HG02642 (cell line): ENCODE results near the gene SBF2.

Experiments
- ATAC-seq: cut with Tn5 transposase; IDR thresholded peaks from one replicate; pipeline ENCODE4 v1.9.1; 2021; ENCODE audit warnings: mild to moderate bottlenecking; ENCODE audit not compliant: unreplicated experiment, poor library complexity

The SBF2 gene

GRCh38 chr11:9765320-9766101 is 528.5 kb downstream of the SBF2 start:
- ATAC-seq = peak; percentile 40

DNA sequence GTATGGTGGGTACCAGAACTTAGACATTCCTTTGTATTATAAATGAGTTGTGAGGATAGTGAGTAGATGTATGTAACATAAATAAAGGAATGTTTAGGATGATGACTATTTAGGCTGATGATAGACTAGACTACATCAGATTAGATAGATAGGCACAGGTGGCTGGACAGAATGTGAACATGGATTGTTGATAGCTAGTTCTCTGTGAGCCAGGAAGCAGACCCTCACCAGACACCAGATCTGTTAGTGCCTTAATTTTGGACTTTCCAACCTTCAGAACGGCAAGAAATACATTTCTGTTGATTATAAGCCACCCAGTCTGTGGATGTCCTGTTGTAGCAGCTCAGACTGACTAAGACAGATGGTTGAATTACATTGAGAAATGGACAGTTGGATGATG is 530.7 kb downstream of the SBF2 start:
- ATAC-seq = no peak

DNA sequence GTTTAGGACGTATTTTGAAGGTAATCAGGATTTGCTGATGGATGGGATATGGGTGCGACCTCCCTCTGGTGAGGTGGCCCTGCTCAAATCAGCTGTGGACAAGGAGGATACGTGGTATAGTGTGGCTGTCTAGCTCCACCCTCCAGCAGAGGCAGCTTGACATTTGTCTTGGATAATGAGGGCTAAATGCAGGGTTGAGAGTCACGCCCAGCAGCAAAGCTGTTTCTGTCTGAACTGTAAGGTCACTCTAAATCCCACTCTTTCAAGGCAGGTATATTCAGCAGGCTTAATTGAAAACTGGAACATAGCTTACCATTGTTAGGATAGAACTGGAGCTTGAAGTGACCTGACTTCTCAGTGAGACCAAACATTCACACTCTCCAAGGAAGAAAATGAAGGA is 531.5 kb downstream of the SBF2 start:
- ATAC-seq = no peak

DNA sequence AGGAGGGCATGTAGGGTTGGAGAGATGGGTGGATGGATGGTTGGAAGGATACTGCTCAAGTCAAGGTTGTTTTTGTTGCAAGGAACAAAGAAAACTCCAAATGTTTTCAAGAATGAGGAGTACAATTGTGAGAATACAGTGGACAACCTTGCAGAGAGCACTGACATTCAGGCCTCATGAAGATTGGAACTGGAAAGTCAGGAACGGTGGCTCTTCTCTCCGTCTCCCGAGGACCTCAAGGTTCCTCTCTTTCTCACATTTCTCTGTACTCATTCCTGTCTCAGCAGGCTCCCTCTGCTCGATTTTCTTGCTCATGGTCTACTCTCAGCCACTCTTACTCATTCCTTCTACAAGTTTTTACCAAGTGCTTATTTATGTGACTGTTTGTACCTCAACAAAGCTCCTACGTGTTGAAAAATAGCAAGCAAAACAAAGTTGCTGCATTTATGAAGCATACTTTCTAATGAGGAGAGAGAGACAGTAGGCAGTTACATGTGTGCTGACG is 532.5 kb downstream of the SBF2 start:
- ATAC-seq = no peak

DNA sequence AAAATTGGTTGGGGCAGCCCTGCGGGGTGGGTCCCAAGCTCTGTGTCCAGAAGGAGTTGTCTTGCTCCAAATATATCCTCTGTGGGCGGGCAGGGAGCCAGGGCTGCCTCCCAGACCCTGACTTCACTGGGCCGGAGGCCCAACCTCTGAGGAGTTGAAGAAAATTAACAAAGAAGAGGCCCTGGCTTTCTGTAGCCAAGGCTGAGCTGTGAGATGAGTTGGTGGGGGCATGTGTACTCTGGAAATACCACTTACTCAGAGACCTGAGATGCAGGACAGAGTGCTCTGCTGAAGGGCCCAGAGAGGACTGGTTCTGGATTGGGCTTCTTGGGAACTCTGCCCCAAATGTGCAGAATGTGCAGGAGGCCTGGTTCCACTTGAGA is 533.8 kb downstream of the SBF2 start:
- ATAC-seq = no peak

DNA sequence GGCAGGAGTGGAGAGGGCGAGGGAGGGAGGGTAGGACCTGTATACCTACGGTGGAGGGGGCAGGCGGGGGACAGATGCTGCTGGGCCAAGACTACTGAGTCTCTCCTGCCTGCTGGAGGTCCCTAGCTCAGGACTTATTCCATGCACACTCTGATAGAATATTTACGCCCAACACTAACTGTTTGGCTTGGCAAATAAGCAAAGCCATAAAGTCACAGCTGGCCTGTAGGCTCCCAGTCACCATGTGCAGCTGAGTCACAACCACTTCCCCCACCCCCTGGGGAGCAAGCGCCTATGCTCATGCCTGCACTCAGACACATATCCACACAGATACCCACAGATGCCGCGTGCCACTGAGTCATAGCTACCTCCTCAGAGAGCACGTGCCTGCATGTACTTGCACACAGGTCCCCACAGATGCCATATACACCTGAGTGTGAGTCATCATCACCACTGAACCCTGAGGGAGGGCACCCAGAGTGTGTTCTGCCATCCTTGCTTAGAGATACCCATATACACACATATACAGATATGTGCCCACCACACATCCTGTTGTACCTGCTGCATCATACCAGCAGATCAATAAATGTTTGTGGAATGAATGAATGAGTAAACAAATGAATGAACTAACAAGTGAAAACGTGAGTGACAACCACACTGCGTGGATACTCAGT is 534.4 kb downstream of the SBF2 start:
- peak; percentile 46 for ATAC-seq

DNA sequence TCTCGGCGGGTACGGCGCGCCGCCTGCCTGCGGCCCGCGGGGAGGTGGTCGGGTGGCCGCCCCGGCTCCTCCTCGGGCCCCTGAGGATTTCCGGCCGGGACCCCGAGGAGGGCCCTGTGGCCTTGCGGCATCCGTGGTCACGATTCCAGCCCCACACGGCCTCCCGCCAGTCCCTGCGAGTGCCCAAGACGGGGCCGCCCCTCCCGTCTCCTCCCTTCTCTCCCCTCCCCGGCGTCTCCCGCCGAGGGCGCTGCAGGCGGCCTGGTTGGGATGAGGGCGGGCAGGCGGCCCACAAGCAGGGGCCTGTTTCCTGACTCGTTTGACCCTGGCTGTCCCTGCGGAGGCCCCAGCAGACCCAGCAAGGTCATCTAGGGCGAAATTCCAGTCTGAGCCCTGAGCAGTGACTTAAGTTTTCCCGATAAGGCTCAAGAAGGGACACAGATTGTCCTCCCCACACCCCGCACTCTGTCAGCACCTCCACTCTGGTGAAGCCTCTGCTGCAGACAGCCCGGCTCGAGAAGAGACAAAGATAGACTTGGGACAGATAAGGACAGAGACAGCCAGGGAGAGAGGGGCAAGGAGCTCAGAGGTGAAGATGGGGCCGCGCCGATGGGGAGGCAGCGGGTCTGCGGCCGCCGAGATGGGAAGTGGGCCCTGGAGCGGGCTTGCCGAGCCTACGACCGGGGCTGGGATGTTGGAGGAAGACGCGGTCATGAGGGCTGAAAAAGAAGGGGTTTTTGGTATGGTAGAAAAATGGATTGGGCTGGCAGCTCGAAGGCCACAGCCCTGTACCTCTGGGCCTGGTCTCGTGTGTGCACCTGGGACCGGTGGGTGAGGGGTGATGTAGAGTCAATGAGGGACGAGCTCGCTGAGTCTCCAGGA is 535.1 kb downstream of the SBF2 start:
- peak; percentile 37 for ATAC-seq

DNA sequence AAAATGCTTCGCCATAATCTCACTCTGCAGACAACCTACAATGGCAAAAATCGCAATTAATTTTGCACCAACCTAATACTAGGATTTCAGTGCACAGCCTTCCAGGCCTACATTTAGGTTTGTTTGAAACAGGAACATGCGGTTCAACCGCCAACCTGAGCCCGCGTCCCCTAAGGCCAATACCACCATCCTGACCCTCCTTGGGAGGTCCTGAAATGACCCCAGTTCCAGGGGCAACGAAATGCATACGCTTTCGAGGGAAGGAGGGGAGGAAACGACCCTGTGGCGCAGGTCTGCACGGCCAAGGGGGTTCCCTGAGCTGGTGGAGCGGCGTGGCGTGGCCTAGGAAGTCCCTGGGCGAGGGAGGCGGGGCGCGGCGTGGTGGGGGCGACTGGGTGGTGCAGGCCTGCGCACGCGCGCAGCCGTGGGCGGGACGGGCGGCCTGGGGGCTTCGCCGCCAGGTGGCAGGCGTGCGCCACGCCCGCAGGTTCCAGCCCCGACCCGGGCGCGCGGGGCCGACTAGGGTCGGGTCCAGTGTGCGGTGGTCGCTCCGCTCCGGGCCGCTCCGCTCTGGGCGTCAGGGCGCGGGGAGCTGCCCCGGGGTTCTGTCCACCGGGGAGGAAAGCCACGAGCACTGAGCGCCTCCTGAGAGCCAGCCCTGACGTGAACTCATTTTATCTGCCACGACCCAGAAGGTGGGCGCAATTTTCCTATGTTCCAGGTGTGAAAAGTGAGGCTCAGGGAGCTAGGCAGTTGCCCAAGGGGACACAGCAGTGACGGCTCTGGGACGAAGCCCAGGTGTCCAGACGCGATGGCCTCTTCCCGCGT is 536.0 kb downstream of the SBF2 start:
- ATAC-seq = peak; percentile 72

- ATAC-seq = no peak
These were observed 537.1 kb downstream of the SBF2 start for GRCh38 chr11:9756878-9757277.

DNA sequence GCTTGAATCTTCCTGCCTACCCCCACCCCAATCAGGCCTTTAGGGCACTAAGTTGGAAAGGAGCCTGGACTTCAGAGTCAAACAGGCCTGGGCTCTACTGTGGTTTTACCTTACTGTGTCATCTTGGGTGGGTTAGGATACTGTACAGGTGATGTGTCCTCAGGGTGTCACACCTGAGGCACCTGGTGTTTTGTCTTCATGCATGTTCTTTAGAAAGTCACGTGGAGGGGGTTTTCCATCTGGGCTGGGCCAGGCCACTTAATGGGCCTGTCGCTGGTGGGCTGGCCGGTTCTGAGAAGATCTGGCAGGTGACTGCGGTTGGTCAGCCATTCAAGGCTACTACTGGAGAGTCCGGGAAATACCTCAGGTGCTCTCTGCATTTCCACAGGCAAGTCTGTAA is 537.6 kb downstream of the SBF2 start:
- ATAC-seq = no peak

DNA sequence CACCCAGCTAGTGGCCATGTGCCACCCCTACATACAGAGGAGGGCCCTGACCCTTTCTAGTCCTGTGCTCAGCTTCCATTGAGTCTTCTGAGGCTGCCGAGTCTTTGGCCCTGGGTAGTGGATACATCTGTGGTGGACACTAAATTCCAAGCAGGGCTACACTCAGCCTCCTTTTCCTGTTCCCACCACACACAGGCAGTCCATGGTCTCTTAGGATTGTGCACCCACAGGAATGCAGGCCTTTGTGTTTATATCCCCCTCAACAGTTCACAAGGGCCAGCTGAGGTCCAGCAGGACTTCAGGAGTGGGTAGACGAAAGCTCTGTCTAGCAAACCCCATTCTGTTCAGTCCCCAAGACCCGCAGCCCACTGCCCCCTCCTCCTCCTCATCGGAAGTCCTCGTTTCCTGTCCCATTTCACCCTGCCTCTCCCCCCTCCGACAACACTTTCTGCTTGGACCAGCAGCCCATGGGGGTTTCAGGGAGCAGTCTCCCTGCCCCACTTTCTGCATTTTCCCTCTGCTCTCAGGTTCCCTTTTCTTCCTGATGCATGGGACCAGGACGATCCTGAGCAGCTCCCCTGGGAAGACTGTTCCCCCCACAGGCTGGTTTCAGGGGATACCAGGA is 538.3 kb downstream of the SBF2 start:
- ATAC-seq = no peak

GRCh38 chr11:9754010-9754471 is 540.0 kb downstream of the SBF2 start:
- ATAC-seq = no peak

GRCh38 chr11:9753021-9753420 is 541.0 kb downstream of the SBF2 start:
- no peak for ATAC-seq

GRCh38 chr11:9752091-9752490 is 541.9 kb downstream of the SBF2 start:
- ATAC-seq = no peak

- ATAC-seq = no peak
These were observed 543.5 kb downstream of the SBF2 start for GRCh38 chr11:9750551-9750950.

- peak; percentile 87 for ATAC-seq
These were observed 545.6 kb downstream of the SBF2 start for GRCh38 chr11:9748361-9748970.

- ATAC-seq = no peak
These were observed 546.2 kb downstream of the SBF2 start for GRCh38 chr11:9747828-9748227.

GRCh38 chr11:9747229-9747628 is 546.8 kb downstream of the SBF2 start:
- ATAC-seq = no peak
